SU-DHL-6 (cell line): ENCODE results near the gene EPHB2.

ENCODE experiments used
- CTCF ChIP-seq: fragments of 200-600 bp; sonication (generic); IDR thresholded peaks from one replicate; pipeline ENCODE4 v1.5.1; 2017; ENCODE audit warnings: antibody characterized with exemption, mild to moderate bottlenecking, low read length, moderate library complexity; ENCODE audit not compliant: insufficient read depth, poor library complexity, severe bottlenecking
- EZH2phosphoT487 ChIP-seq: fragments of 200-600 bp; sonication (generic), shearing (Covaris generic); conservative IDR thresholded peaks from 2 replicates; pipeline ENCODE4 v1.6.1; 2018; ENCODE audit warnings: mild to moderate bottlenecking, antibody characterized with exemption, low read length, moderate library complexity, mixed read lengths

- TF ChIP-seq CTCF = no peak
- no peak for TF ChIP-seq EZH2phosphoT487
Measured at GRCh38 chr1:22761821-22762220, 51.2 kb downstream of the EPHB2 start.
